HCT116 (cell line): ENCODE data around the gene KRT78.

ENCODE experiments used
- CTCF ChIP-seq, 3 experiments: fragments of 200-600 bp in 1 of 3; sonication (generic) in 1 of 3; IDR thresholded peaks in 2 of 3; conservative IDR thresholded peaks in 1 of 3; 2 replicates each; pipeline ENCODE4 v1.5.1; 2012 to 2017; ENCODE audit warnings: low read depth in 2 of 3, low read length in 2 of 3, antibody characterized with exemption in 1 of 3, borderline replicate concordance in 1 of 3, control low read depth in 1 of 3, mild to moderate bottlenecking in 1 of 3, mixed read lengths in 1 of 3, mixed run types in 1 of 3, moderate library complexity in 1 of 3; ENCODE audit not compliant: insufficient read depth in 1 of 3
- EGR1 ChIP-seq: IDR thresholded peaks from 2 replicates; pipeline ENCODE4 v1.6.1; 2012; ENCODE audit warnings: low read depth
- EZH2 ChIP-seq: fragments of 200-600 bp; sonication (generic); IDR thresholded peaks from 2 replicates; pipeline ENCODE4 v1.6.1; 2017; ENCODE audit warnings: antibody characterized with exemption, mixed run types
- EZH2phosphoT487 ChIP-seq: fragments of 200-600 bp; IDR thresholded peaks from 2 replicates; pipeline ENCODE4 v1.6.1; 2018; ENCODE audit warnings: antibody characterized with exemption, borderline replicate concordance
- POLR2A ChIP-seq: IDR thresholded peaks from 2 replicates; pipeline ENCODE4 v1.7.0; 2011; ENCODE audit warnings: borderline replicate concordance; ENCODE audit not compliant: insufficient read depth, insufficient read length; ENCODE audit errors: extremely low read depth
- REST ChIP-seq: IDR thresholded peaks from 2 replicates; pipeline ENCODE4 v1.6.1; 2012; ENCODE audit warnings: low read depth
- SP1 ChIP-seq: IDR thresholded peaks from 2 replicates; pipeline ENCODE4 v1.6.1; 2012; ENCODE audit warnings: low read depth
- SRF ChIP-seq: IDR thresholded peaks from 2 replicates; pipeline ENCODE4 v1.6.1; 2012; ENCODE audit warnings: low read depth
- ZNF274 ChIP-seq: fragments of 200-500 bp; sonication (Bioruptor generic); IDR thresholded peaks from 2 replicates; pipeline ENCODE4 v1.6.1; 2014; ENCODE audit warnings: mild to moderate bottlenecking, low read depth, low read length, inconsistent platforms

DNA sequence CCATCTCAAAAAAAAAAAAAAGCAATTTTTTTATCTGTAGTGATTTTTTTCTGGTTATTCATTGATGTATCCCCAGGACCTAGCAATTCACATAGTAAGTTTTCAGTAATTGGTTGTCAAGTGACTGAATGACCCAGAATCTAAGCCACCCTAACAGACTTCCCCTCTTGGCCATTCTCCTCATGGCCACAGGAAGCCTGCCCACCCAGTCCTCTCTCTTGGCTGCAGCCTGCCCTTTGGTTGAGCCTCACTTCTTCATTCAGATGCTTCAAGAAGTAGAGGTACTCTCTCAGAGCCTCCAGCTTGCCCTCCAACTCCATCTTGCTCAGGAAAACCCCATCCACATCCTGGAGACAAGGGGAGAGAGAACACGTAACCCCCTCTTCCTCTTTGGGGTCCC lies 2.8 kb downstream of the KRT78 start:
- no peak for TF ChIP-seq EZH2
- no peak for TF ChIP-seq EGR1
- TF ChIP-seq ZNF274: no peak
- no peak for TF ChIP-seq CTCF (IDR thresholded peaks at IDR 0.05 in 2 of 3, conservative IDR thresholded peaks at IDR 0.05 in 1 of 3; ENCODE audit: borderline replicate concordance in 1 of 3, insufficient read depth in 1 of 3, low read depth in 2 of 3, low read length in 2 of 3)
- TF ChIP-seq REST: no peak
- no peak for TF ChIP-seq EZH2phosphoT487
- TF ChIP-seq POLR2A: no peak
- no peak for TF ChIP-seq SRF
- no peak for TF ChIP-seq SP1
